Heart left ventricle (tissue), 16 donors: ENCODE measurements around the gene NOS1AP. TPM values are rescaled to one million over a fixed set of nuclear protein-coding genes. Genes with fewer than 3 reads are reported as not detected.

Source experiments
- ATAC-seq, 4 donors: fragments of 200-7000 bp; cut with Tn5 transposase; one replicate each; pipeline ENCODE4 v1.9.1; 2020 to 2022; ENCODE audit warnings: moderate library complexity in 4 of 4, mild to moderate bottlenecking in 3 of 4, moderate number of reproducible peaks in 1 of 4
- DNase-seq, 5 donors: peaks; one replicate each; pipeline ENCODE4 v3.0.0-alpha.2; 2020
- H3K27ac ChIP-seq, 12 donors: fragments of 200-600 bp; sonication (generic) in 4 of 12; one replicate each; pipeline versions ENCODE4 v1.5.0 to v1.8.0; 2016 to 2022; ENCODE audit warnings: mild to moderate bottlenecking in 2 of 12
- H3K27me3 ChIP-seq, 9 donors: fragments of 200-600 bp; sonication (generic) in 2 of 9; one replicate each; pipeline versions ENCODE4 v1.5.1 to v1.8.0; 2016 to 2022; ENCODE audit warnings: mild to moderate bottlenecking in 3 of 9
- H3K36me3 ChIP-seq, 9 donors: fragments of 200-600 bp; sonication (generic) in 2 of 9; one replicate each; pipeline versions ENCODE4 v1.5.0 to v1.8.0; 2018 to 2022; ENCODE audit warnings: mild to moderate bottlenecking in 2 of 9
- H3K4me1 ChIP-seq, 12 donors: fragments of 200-600 bp; sonication (generic) in 4 of 12; one replicate each; pipeline versions ENCODE4 v1.5.0 to v1.8.0; 2016 to 2022; ENCODE audit warnings: mild to moderate bottlenecking in 3 of 12
- H3K4me3 ChIP-seq, 12 donors: fragments of 200-600 bp; sonication (generic) in 4 of 12; one replicate each; pipeline versions ENCODE4 v1.5.0 to v1.8.0; 2017 to 2022; ENCODE audit warnings: mild to moderate bottlenecking in 9 of 12, moderate library complexity in 4 of 12
- H3K9me3 ChIP-seq, 12 donors: fragments of 200-600 bp; sonication (generic) in 4 of 12; one replicate each; pipeline versions ENCODE4 v1.5.0 to v1.8.0; 2016 to 2022; ENCODE audit warnings: mild to moderate bottlenecking in 1 of 12
- POLR2A ChIP-seq, 2 donors: fragments of 450-650 bp; IDR thresholded peaks; one replicate each; pipeline ENCODE4 v1.6.1; 2017; ENCODE audit warnings: antibody characterized with exemption in 2 of 2, mild to moderate bottlenecking in 2 of 2, moderate library complexity in 2 of 2
- WGBS, 4 donors: extraction: QIAGEN DNeasy Blood & Tissue Kit in 2 of 4; methylation state at CpG; one replicate each; pipeline versions ENCODE4 v1.1.5 to v1.1.7; 2013 to 2018; 5-methylcytosine and 5-hydroxymethylcytosine counted together
- intact Hi-C, 10 donors: fragments of 100-400 bp; cut with DNase I; formaldehyde crosslinking; loops; one replicate each; pipeline versions ENCODE4 v1.11.1 to v1.14.2; 2022
- polyA plus RNA-seq, 2 donors: library from polyadenylated mRNA; stranded (reverse); fragments of 200-250 nt; gene quantifications; one replicate each; pipeline ENCODE4 v1.2.3, GENCODE V29; 2013
- total RNA-seq, 9 donors: library from RNA; depleted of rRNA in 2 of 9; stranded (reverse); fragments of >200 nt in 2 of 9; fragmentation: NEBNext Ultra II Directional in 3 of 9; extraction: Animal tissue kit (Norgen Biotek cat#: 25700) in 3 of 9; gene quantifications; one replicate each; pipeline versions ENCODE4 v1.1.0 to v1.2.4, GENCODE V29; 2016 to 2023
- TF ChIP-seq, protein P1 (sequence below), 12 donors: fragments of 200-600 bp; sonication (generic) in 4 of 12; IDR thresholded peaks; one replicate each; pipeline versions ENCODE4 v1.5.0 to v1.8.0; 2018 to 2022; ENCODE audit warnings: antibody characterized with exemption in 12 of 12, mild to moderate bottlenecking in 5 of 12
- donor health status: ischemic (EF 13 %, LVEDD 7.1; RV severe dilation, severe dysfunction).
- donor health status: healthy with polysubstance abuse.
- donor health status: DM: no; HTN: yes; CAD: no.
- donor health status: DM: no; HTN: no; CAD: no.
- donor health status: ischemic (EF 25% LVEDD 6.9; RV normal size, moderate dysfunction).
- donor health status: ischemic (EF 25% LVEDD 5.7; RV mildly dilated, moderate dysfunction).
- donor health status: healthy.
- donor health status: DM: yes; HTN: yes; CAD: no.
- donor health status: ischemic (EF 35%, LVEDD 5.7; RV mildly dilated, moderate dysfunction).
- donor health status: nonischemic (EF 11% LVEDD 7.7; RV severe dilation, severe dysfunction).
- donor health status: DM: yes; HTN: yes; CAD: no.
- donor health status: PGD.
- donor health status: ischemic (EF 29% LVEDD 5.4; RV normal size, mild dysfunction).
- donor health status: nonischemic (EF 23%, LVEDD 6.1; RV moderate dilation, normal function).

NOS1AP gene
- total and polyA plus RNA-seq, 11 donors = 1.1 to 6.4 (median 4.3) TPM

DNA sequence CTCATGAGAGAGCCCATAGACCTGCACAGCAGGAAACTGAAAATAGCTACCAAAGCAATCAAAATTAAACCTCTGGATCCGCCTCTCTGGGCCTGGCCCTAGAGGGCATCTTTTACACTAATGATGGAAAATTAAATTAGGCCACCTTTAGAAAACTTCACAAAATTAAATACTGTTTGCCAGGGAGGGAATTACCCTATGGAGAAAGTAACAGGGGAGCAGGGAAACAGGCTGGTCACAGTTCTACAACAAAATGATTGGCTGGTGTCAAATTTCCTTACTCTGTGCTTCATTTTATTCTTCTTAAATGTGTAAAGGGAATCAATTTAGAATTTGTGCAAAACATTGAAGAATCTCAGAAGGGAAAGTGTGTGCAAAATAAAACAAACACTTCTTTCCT, 244.7 kb downstream of the NOS1AP start:
- intact Hi-C loops = no loop called here
- 94 to 100% (median 97%) methylated on average over 1 of the region's 1 CpG for WGBS, 4 donors

DNA sequence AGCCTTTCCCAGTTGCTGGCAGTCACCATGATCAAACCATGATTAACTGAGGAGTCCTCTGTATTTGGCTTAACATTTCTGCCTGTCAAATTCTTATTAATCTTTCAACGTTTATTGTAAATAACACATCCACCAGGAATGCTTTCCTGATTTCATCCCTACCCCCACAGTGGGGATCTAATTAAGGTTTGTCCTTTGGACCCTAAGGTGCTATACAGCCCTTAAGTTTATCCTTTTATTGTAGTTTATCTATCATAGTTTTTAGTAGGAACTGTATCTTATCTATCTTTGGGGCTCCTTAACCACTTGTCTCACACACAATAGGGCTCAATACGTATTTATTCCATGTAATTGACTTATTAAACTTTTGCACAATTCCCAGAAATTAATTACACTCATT, 246.2 kb downstream of the NOS1AP start:
- Histone ChIP-seq H3K4me1 (no peaks in the 10 kb centered on the region), H3K27ac (no peak overlapping the region), H3K9me3 (no peaks in the 10 kb centered on the region), H3K4me3 (no peak overlapping the region), H3K27me3 (peaks cover 0 to 3% (median 0%) of the 10 kb centered on the region in 9 donors), H3K36me3 (no peaks in the 10 kb centered on the region)
- no peak for ATAC-seq
- intact Hi-C loops = no loop called here
- no peak for DNase-seq
- WGBS, 4 donors = 74 to 80% (median 76%) methylated on average over 2 of the region's 2 CpGs
- TF ChIP-seq, protein P1, sequence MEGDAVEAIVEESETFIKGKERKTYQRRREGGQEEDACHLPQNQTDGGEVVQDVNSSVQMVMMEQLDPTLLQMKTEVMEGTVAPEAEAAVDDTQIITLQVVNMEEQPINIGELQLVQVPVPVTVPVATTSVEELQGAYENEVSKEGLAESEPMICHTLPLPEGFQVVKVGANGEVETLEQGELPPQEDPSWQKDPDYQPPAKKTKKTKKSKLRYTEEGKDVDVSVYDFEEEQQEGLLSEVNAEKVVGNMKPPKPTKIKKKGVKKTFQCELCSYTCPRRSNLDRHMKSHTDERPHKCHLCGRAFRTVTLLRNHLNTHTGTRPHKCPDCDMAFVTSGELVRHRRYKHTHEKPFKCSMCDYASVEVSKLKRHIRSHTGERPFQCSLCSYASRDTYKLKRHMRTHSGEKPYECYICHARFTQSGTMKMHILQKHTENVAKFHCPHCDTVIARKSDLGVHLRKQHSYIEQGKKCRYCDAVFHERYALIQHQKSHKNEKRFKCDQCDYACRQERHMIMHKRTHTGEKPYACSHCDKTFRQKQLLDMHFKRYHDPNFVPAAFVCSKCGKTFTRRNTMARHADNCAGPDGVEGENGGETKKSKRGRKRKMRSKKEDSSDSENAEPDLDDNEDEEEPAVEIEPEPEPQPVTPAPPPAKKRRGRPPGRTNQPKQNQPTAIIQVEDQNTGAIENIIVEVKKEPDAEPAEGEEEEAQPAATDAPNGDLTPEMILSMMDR (IDR thresholded peaks at IDR 0.05) = no peak
- TF ChIP-seq POLR2A (IDR thresholded peaks at IDR 0.05) = no peak

More for the DNA sequence above, 244.7 kb downstream of the NOS1AP start:
- Histone ChIP-seq H3K4me1 (no peaks in the 10 kb centered on the region), H3K27me3 (peaks cover 0 to 3% (median 0%) of the 10 kb centered on the region in 9 donors), H3K36me3 (no peaks in the 10 kb centered on the region), H3K27ac (no peak overlapping the region), H3K4me3 (no peak overlapping the region), H3K9me3 (no peaks in the 10 kb centered on the region)
- ATAC-seq (no peak), DNase-seq (no peak)
- TF ChIP-seq, protein P1 (IDR thresholded peaks at IDR 0.05) = no peak
- no peak for TF ChIP-seq POLR2A (IDR thresholded peaks at IDR 0.05)

DNA sequence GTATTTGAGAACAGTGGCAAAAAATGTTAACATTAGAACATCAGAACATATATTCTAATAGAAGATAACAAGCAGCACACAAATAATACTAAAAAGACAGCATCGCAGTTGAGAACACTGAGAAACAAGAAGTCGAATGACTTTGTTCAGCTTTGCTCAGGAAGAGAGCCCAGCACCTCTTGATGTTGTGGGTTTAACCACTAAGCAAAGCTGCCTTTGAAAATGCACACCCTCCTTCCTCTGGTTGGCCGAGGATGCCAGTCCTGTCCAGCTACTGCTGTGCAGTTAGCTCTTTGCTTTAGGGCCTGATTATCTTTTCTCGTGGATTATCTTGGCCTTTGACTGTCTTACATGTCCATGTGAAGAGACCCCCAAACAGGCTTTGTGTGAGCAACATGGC, 246.7 kb downstream of the NOS1AP start:
- H3K27ac ChIP-seq = no peak overlapping the region
- no peaks in the 10 kb centered on the region for H3K4me1 ChIP-seq
- 79 to 90% (median 87%) methylated on average over 4 of the region's 4 CpGs for WGBS, 4 donors
- no peaks in the 10 kb centered on the region for H3K9me3 ChIP-seq
- ATAC-seq = no peak
- H3K4me3 ChIP-seq = no peak overlapping the region
- TF ChIP-seq, protein P1 (IDR thresholded peaks at IDR 0.05) = no peak
- TF ChIP-seq POLR2A (IDR thresholded peaks at IDR 0.05) = no peak
- no peak for DNase-seq
- intact Hi-C loops = no loop called here
- no peaks in the 10 kb centered on the region for H3K36me3 ChIP-seq
- H3K27me3 ChIP-seq = peaks cover 0 to 3% (median 0%) of the 10 kb centered on the region in 9 donors

DNA sequence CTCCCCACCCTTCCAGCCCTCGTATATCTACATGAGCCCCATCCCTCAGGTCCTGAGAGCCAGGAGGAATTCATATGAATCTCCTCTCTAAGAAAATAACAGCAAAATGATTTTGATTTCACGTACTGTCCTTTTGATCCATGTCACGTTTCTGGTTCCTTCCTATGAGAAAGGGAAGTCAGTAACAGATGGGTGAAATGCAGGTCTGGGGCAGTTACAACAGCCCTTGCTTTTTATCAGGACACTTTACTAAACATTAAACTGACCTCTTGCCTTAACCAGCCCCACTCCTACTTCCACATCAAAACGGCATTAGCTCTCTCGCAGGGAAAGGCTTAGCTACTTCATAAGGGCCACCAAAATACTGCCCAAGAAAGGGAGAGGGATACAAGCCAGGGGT, 248.1 kb downstream of the NOS1AP start:
- H3K27me3 ChIP-seq = peaks cover 0 to 3% (median 0%) of the 10 kb centered on the region in 9 donors
- no peaks in the 10 kb centered on the region for H3K9me3 ChIP-seq
- H3K27ac ChIP-seq = no peak overlapping the region
- H3K4me3 ChIP-seq = no peak overlapping the region
- 73 to 84% (median 81%) methylated on average over 5 of the region's 5 CpGs for WGBS, 4 donors
- ATAC-seq = no peak
- no peaks in the 10 kb centered on the region for H3K4me1 ChIP-seq
- no peak for DNase-seq
- intact Hi-C loops = no loop called here
- H3K36me3 ChIP-seq = no peaks in the 10 kb centered on the region
- TF ChIP-seq, protein P1 (IDR thresholded peaks at IDR 0.05) = no peak
- no peak for TF ChIP-seq POLR2A (IDR thresholded peaks at IDR 0.05)
